ENCODE measurements around the gene YARS1.

Gene YARS1

GRCh38 chr1:32817159-32817814 lies at the start of gene YARS1, which contains the start of gene S100PBP:
Gene YARS1, minus strand, starts transcription at chr1:32817358. Its CDS starts 114 bp downstream, at chr1:32817244.
Gene S100PBP, plus strand, starts transcription at chr1:32817653. Its CDS starts 8,447 bp downstream, at chr1:32826100.
- DNase-seq, result peak; percentile 99

DNA sequence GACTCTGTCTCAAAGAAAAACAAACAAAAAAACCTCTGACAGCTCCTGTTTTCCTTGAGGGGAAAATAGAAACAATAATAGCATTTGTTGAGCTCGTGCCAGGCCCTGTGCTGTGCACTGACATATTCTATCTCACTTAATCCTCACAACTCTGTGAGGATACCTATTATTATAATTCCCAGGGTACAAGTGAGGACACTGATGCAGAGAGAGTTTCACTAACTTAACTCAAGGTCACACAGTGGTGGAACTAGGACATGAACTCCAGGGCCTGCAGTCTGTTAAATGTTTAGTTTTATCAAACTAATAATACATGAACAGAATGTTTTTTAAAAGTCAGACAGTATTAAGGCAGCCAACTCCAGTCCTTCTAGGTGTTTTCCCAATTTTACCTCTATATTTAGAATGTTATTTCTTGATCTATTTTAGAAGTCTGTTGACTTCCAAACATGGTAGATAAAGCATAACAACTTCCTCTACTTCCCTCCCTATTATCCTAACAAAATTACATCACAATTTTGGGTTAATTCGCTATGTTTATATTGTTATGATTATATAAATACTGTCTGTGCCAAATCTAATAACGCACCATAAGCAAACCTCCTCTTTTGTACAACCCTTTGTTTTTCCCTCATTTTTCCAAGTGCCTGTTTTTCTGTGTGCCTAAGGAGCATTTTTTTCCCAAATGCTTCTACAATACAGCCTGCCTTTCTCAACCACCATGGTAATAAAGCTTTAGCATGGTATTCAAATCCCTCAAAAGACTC lies 48.7 kb upstream of the YARS1 start:
- no peak for DNase-seq

DNA sequence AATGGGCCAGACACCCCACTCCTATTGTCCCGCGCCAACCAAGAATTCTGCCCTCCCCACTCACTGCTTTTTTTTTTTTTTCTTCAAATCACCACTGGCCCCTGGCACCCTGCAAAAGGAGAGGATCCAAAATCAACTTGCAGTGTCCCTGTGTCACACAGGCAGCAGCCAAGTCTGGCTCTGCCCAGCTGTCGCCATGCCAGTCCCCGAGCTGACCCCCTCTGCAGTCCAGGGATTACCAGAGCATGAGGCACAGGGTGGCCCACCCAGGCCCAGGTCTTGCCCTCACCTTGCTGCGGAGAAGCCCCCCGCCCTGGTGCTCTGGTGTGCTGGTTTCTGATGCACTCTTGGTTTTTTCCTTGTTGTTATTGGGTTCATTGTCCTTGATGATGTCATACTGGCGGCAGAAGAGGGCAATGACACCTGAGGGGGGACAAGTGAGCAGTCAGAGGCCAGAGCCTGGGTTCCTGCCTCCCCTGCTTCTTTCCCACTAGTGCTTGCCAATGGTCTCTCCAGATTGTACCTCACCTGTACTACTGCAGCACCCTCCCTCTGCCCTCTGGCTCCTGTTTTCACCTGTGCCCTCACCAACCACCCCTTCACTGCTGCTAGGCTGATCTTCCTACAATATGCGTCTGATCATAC lies 47.3 kb upstream of the YARS1 start:
- DNase-seq, result no peak

- no peak for DNase-seq
Observed at GRCh38 chr1:32863881-32864245, 46.7 kb upstream of the YARS1 start.

DNA sequence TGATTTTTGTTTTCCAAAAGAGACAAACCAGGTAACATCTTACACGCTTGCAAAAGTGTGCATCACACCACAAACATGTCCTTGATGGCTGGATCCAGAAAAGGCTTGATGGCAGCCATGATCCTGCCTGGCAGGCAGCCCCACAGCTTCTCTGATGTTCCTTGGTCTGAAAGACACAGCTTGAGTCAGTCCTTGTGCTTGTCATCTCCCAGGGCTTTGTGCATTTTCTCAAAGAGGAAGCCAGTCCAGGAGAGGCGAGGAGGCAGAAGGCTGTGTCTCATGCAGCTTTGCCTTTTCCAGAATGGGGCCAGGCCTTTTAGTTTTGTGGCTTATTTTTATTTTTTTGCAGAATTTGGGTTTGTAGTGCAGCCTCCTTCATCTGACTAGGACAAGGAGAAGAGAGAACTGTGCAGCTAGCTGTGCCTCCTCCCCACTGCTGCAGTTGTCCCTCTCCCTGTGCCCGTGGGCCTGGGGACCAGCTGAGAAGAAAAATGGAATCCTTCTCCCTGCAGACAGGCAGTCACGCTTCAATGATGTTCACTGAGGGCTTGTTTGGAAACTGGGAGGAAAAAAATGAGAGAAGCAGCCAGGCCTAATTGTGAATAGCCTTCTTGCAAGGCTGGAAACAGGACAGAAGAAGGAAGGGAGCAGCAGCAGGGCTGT lies 46.2 kb upstream of the YARS1 start:
- DNase-seq, result no peak

- no peak for DNase-seq
Observed at GRCh38 chr1:32861904-32862695, 44.9 kb upstream of the YARS1 start.

GRCh38 chr1:32860566-32860965 lies 43.4 kb upstream of the YARS1 start:
- no peak for DNase-seq

DNA sequence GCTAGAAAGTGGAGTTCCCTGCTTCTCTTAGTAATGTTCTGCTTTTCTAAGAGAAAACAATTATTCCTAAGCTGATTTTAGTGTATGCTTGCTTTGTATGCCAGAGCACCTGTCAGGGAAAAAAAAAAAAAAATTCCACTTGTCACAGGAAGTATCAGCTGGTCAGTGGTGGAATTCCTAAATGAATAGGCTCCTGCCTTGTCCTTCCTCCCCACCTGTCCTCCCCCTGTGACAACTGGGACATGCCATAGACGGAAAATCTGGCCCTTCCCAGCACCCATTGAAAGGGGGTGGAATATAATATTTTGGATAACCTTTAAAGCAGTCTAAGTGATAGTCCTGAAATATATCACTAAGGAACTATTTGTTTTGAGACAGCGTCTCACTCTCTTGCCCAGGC lies 42.8 kb upstream of the YARS1 start:
- DNase-seq, result no peak

- no peak for DNase-seq
Observed at GRCh38 chr1:32858791-32859190, 41.6 kb upstream of the YARS1 start.

GRCh38 chr1:32858136-32858535 lies 41.0 kb upstream of the YARS1 start:
- no peak for DNase-seq

DNA sequence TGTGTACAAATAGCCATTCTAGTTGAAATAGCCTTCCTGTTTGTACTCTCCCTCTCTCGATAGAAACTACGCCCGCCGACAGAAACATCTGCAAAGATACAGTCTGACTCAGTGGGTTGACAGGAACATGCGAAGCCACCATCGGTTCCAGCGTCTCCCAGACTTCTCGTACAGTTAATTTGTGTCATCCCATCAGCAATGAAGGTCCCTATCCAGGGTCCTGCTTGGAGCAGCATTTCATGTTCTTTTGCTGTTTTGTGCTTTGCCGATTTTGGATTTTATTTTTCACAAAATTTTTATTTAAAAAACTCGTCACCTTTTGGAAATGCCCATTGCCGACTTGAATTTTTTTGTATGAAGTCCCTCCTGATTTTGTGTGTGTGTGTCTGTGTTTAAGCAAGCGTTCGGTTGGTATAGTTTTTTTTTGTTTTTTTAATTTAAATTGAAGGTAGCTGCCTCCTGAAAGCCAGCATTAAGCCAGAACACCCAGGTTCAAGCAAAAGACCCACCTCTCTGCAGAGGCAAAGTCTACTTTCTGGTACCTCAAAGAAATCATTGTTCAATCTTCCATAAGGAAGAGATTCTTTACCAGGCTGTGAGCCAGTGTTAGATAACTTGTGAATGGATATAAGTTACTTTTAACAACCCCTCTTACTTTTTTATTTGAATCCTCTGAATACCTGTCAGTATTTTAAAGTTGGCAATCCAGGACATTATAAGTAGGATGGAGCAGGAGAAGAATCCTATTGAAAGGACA lies 38.9 kb upstream of the YARS1 start:
- no peak for DNase-seq

DNA sequence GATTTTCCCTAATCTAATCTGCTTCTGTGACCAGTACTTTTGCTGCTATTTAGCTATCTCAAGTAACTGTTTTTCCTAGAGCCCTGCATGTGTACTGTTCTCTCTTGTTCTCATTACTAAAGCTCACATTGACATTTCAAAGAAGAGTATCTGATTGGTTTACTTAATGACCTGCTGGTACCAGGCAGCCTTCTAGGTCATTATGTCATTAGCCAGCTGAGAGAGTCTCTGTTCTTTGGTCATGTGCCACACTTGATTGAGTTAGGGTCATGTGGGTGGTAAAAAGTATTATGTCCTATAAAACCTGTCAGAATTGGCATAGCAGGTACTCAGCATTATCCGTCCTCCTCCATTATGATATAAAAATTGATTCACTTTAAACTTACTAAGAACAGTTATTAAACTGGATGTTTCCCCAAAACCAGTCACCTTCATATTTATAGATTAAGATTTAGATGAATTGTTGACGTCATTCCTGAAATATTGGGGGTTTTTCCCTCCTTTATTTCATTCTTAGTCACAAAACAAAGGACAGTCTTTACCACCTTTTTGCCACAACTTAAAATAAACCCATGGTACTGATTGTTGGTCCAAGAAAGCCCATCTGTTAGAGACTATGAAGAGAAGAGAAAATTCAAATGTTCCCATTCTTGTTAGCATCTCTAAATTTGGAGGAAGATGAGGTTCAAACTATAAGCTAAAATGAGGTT lies 31.4 kb upstream of the YARS1 start:
- no peak for DNase-seq

DNA sequence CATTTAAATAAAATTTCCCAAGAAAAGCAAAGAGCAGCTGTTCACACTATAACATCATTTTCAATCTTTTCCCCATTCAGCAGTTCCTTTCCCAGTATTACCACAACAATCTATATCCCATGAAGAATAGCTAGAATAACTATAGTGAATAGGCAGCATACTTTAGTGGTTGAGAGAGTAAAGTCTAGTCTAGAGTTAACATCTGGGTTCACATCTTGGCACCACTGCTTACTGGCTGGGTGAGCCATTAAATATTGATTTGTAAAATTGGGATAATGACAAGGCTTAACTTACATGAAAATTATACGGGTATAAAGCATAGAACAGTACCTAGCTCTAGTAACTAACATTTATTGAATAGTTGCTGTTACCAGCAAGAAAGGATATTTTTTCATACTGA lies 14.7 kb upstream of the YARS1 start:
- DNase-seq, result no peak

DNA sequence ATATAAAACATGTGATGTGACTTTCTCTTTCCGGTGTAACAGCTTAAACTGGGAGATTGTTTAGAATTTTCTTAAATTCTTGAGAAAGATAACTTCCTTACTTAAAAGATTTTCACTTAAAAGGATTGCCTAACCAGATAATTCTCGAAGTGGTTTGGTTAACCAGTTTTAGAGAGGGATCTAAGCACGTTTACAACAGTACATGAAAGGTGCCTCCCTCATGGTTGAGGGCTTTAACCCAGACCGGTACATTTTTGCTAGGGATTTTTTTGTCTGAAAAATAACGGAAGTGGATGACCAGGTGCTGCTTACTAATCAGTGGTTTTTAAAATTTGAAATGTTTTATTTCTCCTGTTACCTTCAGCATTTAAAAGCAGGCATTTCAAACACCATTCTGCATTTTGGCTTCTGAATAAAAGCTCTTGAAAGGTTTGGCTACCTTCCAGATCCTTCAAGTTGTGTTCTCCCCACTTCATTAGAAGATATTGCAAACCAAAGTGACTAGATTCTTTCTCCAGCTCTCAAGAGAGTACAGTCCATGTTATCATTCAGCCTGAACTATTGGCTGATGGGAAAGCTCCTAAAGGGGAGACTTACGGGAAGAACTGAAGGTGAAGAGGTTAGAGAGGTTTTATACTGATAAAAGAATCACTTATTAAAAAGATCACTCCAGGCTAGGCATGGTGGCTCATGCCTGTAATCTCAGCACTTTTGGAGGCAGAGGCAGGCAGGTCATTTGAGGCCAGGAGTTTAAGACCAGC lies 13.1 kb upstream of the YARS1 start:
- peak; percentile 13 for DNase-seq

DNA sequence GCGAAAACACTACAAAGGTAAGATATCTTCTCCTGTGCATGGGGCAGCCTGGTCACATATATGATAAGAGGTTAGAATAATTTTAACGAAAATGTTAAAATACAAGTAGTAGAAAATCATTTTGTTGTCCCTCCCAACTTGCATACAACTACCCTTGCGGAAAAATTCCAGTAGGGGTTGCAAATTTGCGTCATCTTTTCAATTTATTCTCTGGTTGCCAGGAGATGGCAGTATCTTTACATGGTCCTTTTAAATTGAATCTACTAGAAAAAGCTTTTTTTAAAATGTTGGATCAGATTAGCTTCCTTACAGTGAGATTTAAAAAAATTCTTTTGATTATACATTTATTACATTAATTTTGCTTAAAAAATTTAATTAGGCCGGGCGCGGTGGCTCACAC lies 11.2 kb upstream of the YARS1 start:
- no peak for DNase-seq

DNA sequence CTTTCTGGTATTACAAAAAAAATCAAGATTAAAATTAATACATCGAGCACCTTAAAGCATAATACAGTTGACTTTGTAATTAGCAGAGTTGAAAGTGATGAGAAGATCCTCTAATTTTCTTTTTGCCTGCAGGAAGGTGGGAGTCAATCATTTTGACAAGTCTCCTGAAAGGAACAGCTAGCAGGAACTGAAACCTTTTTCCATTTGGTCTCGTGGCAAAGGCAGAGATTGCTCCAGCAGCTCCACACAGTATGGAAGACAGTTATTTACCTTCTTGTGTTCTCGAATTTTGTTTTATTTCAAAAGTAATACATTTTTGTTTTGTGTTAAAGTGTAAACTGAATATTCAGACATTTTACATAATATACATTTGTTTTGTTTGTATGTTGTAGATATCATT lies 8.0 kb upstream of the YARS1 start:
- no peak for DNase-seq

DNA sequence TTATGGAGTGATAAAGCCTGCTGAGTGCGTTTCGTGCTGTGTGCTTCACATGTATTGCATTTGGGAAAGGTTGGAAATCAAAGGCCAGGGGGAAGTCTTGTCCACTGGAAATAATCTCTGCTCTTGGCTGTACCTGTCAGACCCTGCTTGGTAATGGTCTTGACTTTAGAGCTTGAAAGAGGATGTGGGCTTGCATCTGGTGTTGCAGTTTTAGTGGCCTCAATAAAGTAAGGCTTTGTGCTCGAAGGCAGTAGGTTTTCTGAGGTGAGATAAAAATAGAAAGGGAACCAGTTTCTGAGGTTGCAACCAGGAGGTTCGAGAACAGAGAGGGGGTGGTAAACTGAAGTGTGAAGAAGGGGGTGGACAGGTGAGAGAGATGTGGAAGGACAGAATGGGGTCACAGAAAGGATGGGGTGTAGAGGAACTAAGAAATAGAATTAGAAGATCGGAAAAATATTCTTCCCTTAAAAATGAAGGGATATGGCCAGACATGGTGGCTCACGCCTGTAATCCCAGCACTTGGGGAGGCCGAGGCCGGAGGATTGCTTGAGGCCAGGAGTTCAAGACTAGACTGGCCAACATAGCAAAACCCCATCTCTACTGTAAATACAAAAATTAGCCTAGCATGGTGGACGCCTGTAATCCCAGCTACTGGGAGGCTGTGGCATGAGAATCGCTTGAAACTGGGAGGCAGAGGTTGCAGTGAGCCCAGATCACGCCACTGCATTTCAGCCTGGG lies 1.8 kb upstream of the YARS1 start:
- DNase-seq, result peak; percentile 35

DNA sequence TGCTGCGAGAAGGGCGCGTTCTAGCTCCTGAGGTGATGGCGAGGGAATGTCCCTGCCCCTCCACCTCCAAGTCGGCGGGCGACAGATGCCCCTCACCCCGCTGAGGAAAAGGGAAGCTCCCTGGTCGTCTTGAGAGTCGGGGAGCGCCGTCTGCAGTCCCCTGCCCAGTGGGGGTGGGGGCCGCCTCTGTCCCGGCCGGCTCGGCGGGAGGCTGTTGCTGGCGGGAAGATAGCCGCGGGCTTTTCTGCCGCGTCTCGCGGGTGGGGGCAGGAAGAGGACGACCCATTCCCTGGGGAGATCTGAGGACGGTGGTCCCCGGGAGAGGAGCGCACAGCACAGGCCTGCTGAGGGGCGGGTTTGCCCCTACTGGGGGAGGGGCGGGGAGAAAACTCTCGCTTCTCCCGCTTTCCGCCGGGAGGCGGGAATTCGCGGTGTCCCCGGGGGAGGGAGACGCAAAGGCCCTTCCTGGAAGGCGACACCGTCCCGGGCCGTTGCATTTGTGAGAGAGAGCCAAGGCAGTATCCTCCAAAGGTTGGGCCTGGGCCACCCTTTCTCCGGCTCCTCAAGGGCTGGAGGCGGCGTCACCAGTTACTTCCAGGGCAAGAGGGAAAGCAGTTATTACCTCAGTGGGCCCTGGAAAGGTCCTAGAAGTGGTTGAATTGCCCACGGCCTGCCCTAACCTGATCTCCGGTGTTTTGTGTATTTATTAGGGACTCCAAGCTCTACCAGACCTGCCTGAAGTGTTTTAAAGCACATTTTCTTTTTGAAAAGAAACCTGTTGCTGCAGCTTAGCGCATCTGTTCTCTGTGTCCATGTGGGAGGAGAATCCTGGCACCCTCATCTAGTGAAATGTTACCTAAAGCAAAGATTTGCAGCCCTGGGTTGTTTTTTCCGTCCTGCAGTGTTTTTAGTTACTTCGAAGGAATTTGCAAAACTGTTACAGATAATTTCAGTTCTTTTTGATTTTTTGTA lies 943 bp upstream of the YARS1 start:
- DNase-seq, result no peak

Measured in CD4-positive, alpha-beta T cell treated with Interleukin-4 for 4 hours (primary cell).